ENCODE measurements around the gene MOB3B.

MOB3B gene

GRCh38 chr9:27398982-27399653 lies 130.5 kb downstream of the MOB3B start:
- Histone ChIP-seq H3K27ac (ENCODE audit: low read depth, low read length, poor library complexity, severe bottlenecking) (no peak overlapping the region), H3K9me2 (ENCODE audit: low read depth, low read length) (no peaks in the 10 kb centered on the region), H4K20me1 (ENCODE audit: insufficient read depth, low read length) (no peaks in the 10 kb centered on the region), H3K36me3 (ENCODE audit: insufficient read depth, low read length) (no peaks in the 10 kb centered on the region), H2AFZ (ENCODE audit: low read length) (no peak overlapping the region), H3F3A (ENCODE audit: insufficient read depth, low read length) (no peaks in the 10 kb centered on the region), H3K27me3 (ENCODE audit: insufficient read depth, low read length) (no peaks in the 10 kb centered on the region), H3K9me3 (ENCODE audit: low read length) (no peaks in the 10 kb centered on the region), H3K4me3 (ENCODE audit: low read depth, low read length, poor library complexity, severe bottlenecking) (no peak overlapping the region), H3K4me1 (ENCODE audit: insufficient read depth, low read length, severe bottlenecking) (no peaks in the 10 kb centered on the region), H3K79me2 (ENCODE audit: insufficient read depth, low read length) (no peaks in the 10 kb centered on the region), H3K4me2 (ENCODE audit: low read length) (no peak overlapping the region), H3K9ac (ENCODE audit: low read length) (no peak overlapping the region)
- TF ChIP-seq CTCF (IDR thresholded peaks at IDR 0.05; ENCODE audit: low read length) (no peak), EZH2 (IDR thresholded peaks at IDR 0.05; ENCODE audit: borderline replicate concordance, low read length) (no peak)

GRCh38 chr9:27396495-27396894 lies 133.1 kb downstream of the MOB3B start:
- H3K36me3 ChIP-seq (ENCODE audit: insufficient read depth, low read length) = no peaks in the 10 kb centered on the region
- H3K79me2 ChIP-seq (ENCODE audit: insufficient read depth, low read length) = no peaks in the 10 kb centered on the region
- H3K4me1 ChIP-seq (ENCODE audit: insufficient read depth, low read length, severe bottlenecking) = no peaks in the 10 kb centered on the region
- TF ChIP-seq CTCF (IDR thresholded peaks at IDR 0.05; ENCODE audit: low read length) (no peak), EZH2 (IDR thresholded peaks at IDR 0.05; ENCODE audit: borderline replicate concordance, low read length) (no peak)
- H4K20me1 ChIP-seq (ENCODE audit: insufficient read depth, low read length) = no peaks in the 10 kb centered on the region
- H3K27ac ChIP-seq (ENCODE audit: low read depth, low read length, poor library complexity, severe bottlenecking) = no peak overlapping the region
- H2AFZ ChIP-seq (ENCODE audit: low read length) = no peak overlapping the region
- H3K9me3 ChIP-seq (ENCODE audit: low read length) = no peaks in the 10 kb centered on the region
- H3K9ac ChIP-seq (ENCODE audit: low read length) = no peak overlapping the region
- H3F3A ChIP-seq (ENCODE audit: insufficient read depth, low read length) = no peaks in the 10 kb centered on the region
- H3K4me3 ChIP-seq (ENCODE audit: low read depth, low read length, poor library complexity, severe bottlenecking) = no peak overlapping the region
- H3K27me3 ChIP-seq (ENCODE audit: insufficient read depth, low read length) = no peaks in the 10 kb centered on the region
- no peaks in the 10 kb centered on the region for H3K9me2 ChIP-seq (ENCODE audit: low read depth, low read length)
- H3K4me2 ChIP-seq (ENCODE audit: low read length) = no peak overlapping the region

- no peaks in the 10 kb centered on the region for H3K4me1 ChIP-seq (ENCODE audit: insufficient read depth, low read length, severe bottlenecking)
- no peak overlapping the region for H3K27ac ChIP-seq (ENCODE audit: low read depth, low read length, poor library complexity, severe bottlenecking)
- H4K20me1 ChIP-seq (ENCODE audit: insufficient read depth, low read length) = no peaks in the 10 kb centered on the region
- no peak overlapping the region for H3K4me2 ChIP-seq (ENCODE audit: low read length)
- H3K9me3 ChIP-seq (ENCODE audit: low read length) = no peaks in the 10 kb centered on the region
- H3K9me2 ChIP-seq (ENCODE audit: low read depth, low read length) = no peaks in the 10 kb centered on the region
- H3K27me3 ChIP-seq (ENCODE audit: insufficient read depth, low read length) = no peaks in the 10 kb centered on the region
- no peaks in the 10 kb centered on the region for H3F3A ChIP-seq (ENCODE audit: insufficient read depth, low read length)
- H2AFZ ChIP-seq (ENCODE audit: low read length) = no peak overlapping the region
- no peak overlapping the region for H3K4me3 ChIP-seq (ENCODE audit: low read depth, low read length, poor library complexity, severe bottlenecking)
- H3K9ac ChIP-seq (ENCODE audit: low read length) = no peak overlapping the region
- no peaks in the 10 kb centered on the region for H3K79me2 ChIP-seq (ENCODE audit: insufficient read depth, low read length)
- TF ChIP-seq EZH2 (IDR thresholded peaks at IDR 0.05; ENCODE audit: borderline replicate concordance, low read length) (no peak), CTCF (IDR thresholded peaks at IDR 0.05; ENCODE audit: low read length) (no peak)
- no peaks in the 10 kb centered on the region for H3K36me3 ChIP-seq (ENCODE audit: insufficient read depth, low read length)
Observed at GRCh38 chr9:27395484-27395921, 134.1 kb downstream of the MOB3B start.
